ENCODE results near the gene THAP8.

THAP8 gene, protein sequence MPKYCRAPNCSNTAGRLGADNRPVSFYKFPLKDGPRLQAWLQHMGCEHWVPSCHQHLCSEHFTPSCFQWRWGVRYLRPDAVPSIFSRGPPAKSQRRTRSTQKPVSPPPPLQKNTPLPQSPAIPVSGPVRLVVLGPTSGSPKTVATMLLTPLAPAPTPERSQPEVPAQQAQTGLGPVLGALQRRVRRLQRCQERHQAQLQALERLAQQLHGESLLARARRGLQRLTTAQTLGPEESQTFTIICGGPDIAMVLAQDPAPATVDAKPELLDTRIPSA
- total RNA-seq, result 0.83 to 3.0 (median 2.6) reads per million in 4 donors

DNA sequence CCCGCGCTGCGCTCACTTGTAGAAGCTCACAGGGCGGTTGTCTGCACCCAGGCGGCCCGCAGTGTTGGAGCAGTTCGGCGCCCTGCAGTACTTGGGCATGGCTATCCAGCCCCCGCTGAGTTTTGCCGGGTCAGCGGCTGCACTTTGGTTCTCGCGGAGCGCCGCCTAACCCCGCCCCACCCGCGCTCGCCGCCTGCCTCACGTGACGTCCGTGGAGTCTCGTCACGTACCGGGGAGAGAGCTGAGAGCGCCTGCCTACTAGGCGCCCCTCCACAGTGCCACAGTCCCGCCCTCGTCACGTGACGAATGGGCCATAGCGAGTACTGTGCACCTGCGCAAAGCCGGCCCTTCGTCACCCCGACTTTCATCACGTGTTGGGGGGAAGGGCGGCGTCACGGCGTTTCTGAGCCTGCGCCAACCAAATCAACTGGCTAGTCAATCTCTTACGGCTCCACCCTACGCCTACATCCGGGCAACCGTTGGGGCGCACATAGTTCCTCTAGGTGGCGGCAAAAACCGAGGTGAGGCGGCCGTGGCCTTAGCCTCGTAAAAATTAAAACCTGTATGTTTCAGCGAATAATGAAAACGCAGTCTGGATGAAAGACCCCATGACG lies at the start of gene THAP8:
Gene THAP8, minus strand, starts transcription at position 167 of the 614 bp plus-strand sequence. Its CDS starts 68 bp downstream, at position 99.
- peak; percentile 100 for DNase-seq

DNA sequence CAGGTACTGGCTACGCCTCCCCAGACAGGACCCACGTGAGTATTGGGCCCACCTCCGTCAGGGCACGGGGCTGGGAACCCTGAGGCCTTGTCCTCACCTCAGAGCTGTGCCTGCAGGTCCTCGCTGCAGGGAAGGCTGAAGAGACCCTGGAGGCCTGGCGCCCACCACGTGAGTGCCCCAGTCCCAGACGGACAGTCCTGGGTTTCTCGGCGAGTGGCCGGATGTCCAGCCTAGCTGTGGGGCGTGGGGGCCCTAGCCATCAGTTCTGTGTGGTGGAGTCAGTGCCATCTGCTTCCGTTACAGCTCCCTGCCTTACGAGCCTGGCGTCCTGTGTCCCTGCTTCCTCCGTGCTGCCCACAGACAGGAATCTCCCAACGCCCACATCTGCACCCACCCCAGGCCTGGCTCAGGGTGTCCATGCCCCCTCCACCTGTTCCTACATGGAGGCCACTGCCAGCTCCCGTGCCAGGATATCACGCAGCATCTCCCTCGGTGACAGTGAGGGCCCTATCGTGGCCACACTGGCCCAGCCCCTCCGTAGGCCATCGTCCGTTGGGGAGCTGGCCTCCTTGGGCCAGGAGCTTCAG lies 49.0 kb upstream of the THAP8 start:
- DNase-seq, result no peak

DNA sequence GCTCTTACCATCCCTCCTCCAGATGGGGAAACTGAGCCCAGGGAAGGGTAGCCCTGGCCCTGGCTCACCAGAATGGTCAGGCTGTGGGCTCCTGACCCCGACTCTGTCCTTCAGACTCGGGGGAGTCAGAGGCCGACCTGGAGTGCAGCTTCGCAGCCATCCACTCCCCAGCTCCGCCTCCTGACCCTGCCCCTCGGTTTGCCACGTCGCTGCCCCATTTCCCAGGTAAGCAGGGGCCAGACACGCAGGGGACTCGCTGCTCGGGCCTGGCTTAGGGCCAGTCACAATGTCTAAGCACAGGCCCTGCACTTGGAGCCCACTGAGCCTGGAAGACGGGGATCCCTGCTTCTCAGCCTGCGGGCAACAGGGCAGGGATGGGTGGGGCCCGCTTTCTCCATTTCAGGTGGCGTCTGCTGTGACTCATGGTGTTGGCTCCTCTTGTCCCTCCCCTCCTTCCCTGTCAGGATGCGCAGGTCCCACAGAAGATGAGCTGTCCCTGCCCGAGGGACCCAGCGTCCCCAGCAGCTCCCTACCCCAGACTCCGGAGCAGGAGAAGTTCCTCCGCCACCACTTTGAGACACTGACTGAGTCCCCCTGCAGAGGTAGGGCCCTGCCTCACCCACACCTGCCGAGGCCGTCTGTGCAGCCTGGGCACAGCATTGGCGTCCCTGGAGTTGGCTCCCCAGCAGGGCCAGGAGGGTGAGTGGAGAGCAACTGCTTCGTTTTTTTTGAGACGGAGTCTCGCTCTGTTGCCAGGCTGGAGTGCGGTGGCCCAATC lies 47.7 kb upstream of the THAP8 start:
- DNase-seq, result no peak

DNA sequence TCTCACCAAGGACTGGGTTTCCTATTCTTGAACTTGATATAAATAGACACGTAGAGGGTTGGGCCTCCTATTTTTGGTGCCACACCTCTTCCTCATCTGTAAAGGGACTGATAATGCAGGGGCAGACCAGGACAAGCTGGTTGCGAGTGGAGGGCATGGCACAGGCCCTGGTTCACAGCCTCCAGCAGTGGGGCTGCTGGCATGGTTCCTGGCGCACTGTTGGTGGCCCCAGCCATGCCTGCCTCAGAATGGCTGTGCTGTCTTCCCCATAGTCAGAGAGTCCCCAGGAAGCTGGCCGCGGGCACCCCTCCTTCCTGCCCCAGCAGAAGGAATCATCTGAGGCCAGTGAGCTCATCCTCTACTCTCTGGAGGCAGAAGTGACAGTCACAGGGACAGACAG lies 46.4 kb upstream of the THAP8 start:
- no peak for DNase-seq

DNA sequence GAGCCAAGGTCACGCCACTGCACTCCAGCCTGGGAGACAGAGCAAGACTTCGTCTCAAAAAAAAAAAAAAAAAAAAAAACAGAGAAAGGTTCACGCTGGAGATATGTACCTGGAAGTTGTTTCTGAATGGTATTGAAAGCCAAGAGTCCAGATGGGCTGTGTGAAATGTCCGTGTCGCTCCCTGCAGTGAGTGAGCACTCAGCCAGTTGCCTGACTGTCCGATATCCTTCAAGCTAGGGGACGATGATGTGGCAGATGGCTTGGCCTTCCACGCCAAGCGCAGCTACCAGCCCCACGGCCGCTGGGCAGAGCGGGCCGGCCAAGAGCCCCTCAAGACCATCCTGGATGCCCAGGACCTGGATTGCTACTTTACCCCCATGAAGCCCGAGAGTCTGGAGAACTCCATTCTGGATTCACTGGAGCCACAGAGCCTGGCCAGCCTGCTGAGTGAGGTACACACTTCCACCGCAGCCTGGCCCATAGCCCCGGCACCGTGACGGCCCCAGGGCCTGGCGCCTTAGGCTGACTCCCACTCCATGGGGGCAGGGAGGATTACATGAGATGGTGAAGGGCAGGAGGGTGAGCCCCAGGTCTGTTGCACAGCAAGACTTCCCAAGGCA lies 45.2 kb upstream of the THAP8 start:
- no peak for DNase-seq

DNA sequence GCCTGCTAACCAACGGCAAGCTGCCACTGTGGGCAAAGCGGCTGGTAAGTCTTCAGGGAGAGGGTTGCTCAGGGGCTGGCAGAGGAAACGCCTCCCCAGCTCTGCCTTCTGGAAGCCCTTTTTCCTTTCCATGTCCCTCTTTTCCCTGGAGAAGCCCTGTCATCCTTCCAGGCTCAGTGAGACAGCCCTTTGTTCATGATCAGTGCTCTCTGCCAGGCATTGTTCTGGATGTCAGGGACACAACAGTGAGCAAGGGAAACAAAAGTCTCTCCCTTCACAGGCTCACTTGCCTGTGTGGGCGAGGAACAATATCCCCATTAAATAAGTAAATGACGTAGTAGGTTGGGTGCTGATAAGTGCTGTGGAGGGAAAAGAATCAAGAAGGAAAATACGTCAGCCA lies 43.0 kb upstream of the THAP8 start:
- no peak for DNase-seq

DNA sequence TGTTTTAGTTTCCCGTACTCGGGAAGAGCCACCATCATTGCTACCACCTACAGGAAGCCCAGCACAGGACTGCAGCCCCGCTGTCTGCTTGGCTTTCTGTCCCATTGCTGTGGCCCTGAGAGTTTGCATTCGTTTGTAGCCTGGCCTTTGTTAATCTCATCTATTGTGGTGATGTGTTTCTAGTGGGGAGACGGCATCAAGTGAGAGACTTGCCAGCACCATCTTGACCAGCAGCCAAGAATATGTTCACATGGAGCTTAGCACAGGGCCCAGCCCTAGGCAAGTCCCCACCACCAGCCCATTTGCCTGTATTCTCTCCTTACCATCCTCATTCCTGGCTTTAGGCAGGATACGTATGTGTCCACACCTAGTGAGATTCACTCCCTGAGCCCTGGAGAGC lies 39.6 kb upstream of the THAP8 start:
- no peak for DNase-seq

DNA sequence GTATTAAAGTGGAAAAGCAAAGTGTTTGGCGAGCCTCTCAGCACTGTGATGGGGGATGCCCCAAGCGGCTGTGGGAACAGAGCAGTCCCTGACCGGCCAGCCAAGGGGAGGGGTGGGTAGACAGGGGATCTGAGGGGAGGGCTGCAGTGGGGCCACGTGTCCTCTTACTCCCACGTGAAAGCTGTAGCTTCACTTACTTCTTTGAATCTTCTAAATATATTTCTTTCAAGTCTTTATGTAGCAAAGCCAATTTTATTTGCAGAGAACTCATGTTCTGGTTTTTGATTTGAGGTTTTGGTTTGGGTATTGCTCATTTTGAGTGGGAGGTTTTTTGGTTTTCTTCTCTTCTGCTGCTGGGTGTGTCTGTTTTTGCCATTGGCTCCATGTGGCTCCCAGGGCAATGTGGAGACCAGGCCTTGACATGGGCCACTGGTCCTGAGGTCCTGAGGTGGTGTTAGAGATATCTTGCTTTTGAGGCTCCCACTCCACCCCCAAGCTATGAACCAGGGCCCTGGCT lies 39.1 kb upstream of the THAP8 start:
- DNase-seq, result no peak

DNA sequence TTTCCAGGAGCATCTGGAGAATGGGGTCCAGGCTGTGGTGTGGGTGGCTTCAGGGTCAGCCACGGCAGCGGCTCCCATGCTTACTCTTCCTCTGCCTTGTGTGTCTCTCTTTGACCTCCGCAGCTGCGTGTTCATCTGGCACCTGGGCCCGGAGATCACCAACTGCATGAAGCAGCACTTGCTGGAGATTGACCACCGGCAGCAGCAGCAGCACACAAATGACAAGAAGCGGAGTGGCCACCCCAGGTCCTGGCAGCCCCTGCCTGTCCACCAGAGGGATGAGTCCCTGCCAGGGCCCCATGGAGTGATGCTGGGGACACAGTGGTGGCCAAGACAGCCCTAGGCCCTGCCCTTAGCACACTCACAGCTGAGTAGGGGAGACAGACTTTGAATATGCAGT lies 38.5 kb upstream of the THAP8 start:
- DNase-seq, result no peak

DNA sequence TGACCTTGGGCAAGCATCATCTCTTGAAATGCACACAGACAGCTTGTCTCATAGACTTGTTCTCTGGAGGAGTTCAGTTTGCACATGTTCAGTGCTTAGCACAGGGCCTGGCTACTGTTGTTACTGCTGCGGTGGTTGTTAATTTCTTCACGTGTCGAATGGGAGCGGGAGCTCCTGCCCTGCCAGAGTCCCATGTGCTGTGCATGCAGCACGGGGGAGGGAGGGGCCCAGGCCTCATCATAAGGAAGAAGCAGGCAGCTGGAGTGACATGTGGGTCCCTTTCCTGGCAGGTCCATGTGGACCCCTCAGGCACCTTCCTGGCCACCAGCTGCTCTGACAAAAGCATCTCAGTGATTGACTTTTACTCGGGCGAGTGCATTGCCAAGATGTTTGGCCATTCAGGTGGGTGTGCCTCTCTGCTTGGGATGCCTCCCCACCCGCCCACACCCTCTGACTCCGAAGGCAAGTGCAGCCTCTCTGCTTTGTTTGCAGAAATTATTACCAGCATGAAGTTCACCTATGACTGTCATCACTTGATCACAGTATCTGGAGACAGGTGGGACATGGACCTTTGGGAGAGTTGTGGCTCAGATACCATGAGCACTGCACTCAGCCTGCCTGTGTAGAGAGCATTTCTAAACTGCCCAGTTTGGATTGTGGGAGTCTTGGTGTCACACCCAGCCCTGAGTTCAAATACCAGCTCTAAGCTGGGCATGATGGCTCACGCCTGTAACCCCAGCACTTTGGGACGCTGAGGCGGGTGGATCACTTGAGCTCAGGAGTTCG lies 37.0 kb upstream of the THAP8 start:
- DNase-seq, result no peak

DNA sequence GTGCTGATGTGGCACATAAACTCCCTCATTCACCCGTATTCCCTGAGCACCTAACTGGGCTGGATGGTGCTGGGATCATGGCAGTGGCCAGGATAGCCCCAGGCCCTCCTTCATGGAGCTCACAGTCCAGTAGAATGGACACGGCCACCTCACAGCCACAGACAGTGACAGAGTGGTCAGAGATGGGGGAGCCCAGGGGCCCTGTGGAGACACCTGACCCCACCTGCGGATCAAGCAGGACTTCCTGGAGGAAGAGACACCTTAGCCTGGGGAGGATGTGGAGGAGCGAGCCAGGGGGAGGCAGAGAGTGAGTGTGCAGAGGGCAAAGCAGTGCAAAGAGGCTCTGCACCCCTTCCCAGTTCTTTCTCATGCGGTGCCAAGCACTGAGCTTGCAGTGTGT lies 35.8 kb upstream of the THAP8 start:
- DNase-seq, result no peak

DNA sequence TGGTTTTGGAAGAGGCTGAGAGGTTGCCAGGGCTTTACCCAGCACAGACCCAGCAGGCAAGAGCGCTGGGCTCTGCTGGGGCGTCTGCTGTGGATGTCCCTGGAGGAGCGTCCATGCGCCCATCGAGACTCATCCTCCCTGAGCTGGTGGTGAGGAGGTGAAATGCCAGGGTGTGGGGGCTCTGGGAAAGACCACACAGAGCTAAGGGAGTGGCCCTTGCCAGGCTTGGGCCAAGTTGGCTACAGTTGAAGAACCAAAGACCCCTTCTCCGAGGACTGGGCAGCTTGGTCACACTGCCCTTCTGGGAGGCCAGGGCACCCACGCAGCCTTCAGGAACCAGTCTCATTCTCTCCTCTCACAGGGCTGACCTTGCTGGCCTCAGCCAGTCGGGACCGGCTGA lies 32.2 kb upstream of the THAP8 start:
- no peak for DNase-seq

DNA sequence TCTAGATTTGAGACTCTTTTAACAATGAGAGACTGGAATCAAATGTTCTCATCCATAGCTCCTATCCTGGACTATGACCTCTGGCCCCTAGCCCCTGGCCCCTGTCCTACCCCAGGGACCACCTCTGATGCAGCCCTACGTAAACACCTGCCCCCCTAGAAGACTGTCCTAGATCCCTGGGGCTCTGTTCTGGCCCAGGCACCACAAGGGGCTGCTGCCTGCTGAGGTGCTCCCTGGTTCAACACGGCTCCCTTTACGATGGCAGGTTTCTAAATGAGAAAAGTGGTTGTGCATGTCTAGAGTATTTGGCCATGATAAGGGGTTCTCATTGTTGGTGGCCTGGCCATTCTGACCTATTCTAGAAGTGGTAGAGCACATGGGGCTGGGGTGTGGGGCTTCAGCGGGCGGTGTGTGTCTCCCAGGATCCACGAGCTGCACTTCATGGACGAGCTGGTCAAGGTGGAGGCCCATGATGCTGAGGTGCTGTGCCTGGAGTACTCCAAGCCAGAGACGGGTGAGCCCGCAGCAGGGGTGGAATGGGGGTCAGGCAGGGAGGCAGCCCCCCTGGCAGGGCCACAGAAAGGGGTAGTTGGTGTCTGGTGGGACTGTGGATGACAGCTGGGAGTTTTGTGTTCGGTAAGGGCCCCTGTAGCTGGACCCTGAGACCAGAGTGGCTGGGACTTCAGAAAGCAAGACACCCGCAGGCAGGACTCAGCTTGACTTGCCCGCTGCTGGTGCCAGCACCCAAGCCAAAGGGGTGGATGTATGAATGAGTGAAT lies 30.3 kb upstream of the THAP8 start:
- DNase-seq, result no peak

DNA sequence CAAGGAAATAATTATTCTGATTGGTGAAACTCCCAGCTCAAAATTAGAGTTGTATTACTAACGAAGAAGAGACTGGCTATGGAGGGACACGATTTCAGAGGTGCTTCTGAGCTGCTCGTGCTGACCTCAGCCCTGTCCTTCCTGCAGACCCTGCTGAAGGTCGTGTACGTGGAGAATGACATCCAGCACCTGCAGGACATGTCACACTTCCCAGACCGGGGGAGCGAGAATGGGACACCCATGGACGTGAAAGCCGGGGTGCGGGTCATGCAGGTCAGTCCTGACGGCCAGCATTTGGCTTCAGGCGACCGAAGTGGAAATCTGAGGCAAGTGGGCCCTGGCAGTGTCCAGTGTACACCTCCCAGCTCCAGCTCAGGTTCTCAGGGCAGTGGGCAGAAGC lies 28.8 kb upstream of the THAP8 start:
- no peak for DNase-seq

DNA sequence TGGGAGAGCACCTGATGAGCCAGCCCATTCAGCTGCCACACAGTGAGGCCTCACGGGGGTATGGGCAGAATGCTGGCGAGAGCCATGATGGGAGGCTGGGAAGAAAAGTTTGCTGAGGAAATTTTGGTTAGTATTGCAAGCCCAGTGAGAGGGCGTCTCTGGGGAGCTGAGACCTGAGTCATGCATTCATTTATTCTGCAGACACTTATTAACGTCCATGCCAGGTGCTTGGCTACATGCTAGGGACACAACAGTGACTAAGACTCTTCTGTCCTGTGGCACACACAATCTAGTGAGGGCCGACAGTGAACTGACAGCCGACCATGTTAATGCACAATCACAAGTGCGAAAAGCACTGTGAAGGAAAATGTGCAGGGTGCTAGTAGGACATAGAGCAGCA lies 27.8 kb upstream of the THAP8 start:
- no peak for DNase-seq

DNA sequence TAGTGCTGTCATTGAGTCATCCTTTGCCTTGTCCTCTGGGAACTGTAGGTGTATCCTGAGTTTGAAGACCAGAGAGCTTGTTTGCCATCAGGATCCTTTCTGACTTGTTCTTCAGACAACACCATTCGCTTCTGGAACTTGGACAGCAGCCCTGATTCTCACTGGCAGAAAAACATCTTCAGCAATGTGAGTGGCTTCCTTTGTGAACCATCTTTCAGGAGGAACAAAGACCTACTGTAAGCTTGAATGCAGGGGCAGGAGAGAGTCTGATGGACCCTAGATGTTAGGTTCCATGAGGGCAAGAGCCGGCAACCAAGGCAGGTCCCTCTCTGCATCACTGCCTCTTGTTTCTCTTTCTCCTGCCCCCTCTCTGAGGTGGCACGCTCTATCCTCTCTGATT lies 27.3 kb upstream of the THAP8 start:
- DNase-seq, result no peak

DNA sequence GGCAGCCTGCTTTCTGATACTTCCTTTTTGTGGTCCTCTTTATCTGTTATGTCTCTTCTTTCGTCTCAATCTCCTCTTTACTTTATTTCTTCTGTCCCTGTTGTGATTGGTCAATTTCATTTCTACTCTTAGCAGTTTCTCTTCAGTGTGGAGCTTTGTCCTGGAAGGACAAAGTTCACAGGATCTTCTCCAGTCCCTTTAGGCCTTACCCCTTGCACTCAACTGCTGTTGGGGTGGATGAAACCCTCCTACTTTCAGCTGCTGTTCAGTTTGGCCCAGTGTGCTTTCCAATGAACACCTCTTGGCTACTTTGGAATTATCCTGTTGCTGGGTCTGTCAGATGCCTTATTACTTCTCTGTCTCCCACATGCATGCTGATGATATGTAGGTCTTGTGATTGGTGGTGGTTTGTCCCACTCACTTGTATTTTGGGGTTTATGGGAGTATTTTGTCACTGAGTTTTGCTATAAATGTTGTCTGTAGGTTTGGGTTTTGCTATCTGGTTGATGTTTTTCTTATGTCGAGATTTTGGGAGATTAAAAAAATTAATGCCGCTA lies 25.4 kb upstream of the THAP8 start:
- DNase-seq, result no peak

DNA sequence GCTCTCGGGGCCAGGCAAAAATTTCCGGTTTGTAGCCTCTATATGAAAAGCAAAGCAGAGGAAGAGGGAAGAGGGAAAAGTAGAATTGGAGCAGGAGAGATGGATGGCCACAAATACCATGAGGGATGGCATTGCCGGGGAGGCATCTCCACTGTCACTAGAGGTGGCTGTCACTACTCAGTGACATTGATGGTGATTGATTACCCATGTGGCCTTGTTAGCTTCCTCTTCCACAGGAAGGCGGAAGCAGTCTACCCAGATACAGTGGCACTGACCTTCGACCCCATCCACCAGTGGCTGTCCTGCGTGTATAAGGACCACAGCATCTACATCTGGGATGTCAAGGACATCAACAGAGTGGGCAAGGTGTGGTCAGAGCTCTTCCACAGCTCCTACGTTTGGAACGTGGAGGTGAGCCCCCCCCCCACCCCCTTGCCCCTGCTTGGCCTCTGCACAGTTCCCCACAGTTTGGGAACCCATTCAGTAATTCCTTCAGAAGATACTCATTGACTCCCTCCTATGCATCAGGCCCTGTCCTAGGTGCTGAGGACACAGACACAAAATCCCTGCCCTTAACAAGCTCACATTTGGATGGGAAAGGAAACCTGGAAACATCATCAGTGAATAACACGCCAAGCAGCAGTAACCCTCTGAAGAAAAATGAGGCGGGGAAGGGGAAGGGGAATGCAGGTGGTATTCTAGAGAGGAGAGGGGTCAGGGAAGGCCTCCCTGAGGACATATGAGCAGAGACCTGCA lies 19.2 kb upstream of the THAP8 start:
- no peak for DNase-seq

DNA sequence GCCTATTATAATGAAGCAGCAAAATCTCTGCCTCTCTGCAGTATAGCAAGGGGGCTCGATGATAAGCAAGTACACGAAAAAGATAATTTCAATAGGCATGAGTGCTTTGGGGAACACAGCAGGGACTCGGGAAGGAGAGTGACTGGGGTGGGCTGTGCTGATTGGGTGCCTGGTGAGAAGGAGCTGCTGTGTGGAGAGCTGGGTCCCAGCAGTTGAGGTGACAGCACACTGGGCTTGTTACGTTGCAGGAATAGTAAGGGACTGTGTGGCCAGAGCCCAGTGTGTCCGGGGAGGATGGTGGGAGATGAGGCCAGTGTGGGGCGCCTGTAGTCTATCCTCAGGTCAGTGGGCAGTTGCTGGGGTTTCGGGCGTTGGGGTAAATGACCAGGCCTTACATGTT lies 18.0 kb upstream of the THAP8 start:
- DNase-seq, result no peak

Data from T-helper 1 cell (primary cell).